HepG2 (cell line): ENCODE measurements around the gene GPC6. TPM values are rescaled to one million over a fixed set of nuclear protein-coding genes. Genes with fewer than 3 reads are reported as not detected.

Experiments used
- HHEX ChIP-seq: IDR thresholded peaks from 2 replicates; pipeline ENCODE4 v1.6.1; 2016; ENCODE audit warnings: control low read depth
- HMG20A ChIP-seq: IDR thresholded peaks from 2 replicates; pipeline ENCODE4 v1.6.1; 2016; ENCODE audit warnings: borderline replicate concordance
- KAT2B ChIP-seq: fragments of 150-350 bp; IDR thresholded peaks from 2 replicates; pipeline ENCODE4 v1.6.1; 2014; ENCODE audit warnings: low read depth, low read length, borderline replicate concordance
- KDM2A ChIP-seq: sonication (generic); formaldehyde crosslinking; IDR thresholded peaks from 2 replicates; pipeline ENCODE4 v1.4.0; 2020; ENCODE audit warnings: low read depth, missing genetic modification reagents, borderline replicate concordance
- MAF1 ChIP-seq: sonication (generic); formaldehyde crosslinking; IDR thresholded peaks from 2 replicates; pipeline ENCODE4 v1.5.0; 2020; ENCODE audit warnings: missing genetic modification reagents, borderline replicate concordance
- MBD4 ChIP-seq: IDR thresholded peaks from 2 replicates; pipeline ENCODE4 v1.6.1; 2012; ENCODE audit warnings: low read length, inconsistent platforms, borderline replicate concordance
- NFRKB ChIP-seq: fragments of 450-650 bp; IDR thresholded peaks from 2 replicates; pipeline ENCODE4 v1.6.1; 2017
- NKX3-1 ChIP-seq: sonication (generic); formaldehyde crosslinking; IDR thresholded peaks from 2 replicates; pipeline ENCODE4 v1.5.0; 2020; ENCODE audit warnings: missing genetic modification reagents
- PITX1 ChIP-seq: sonication (generic); formaldehyde crosslinking; IDR thresholded peaks from 2 replicates; pipeline ENCODE4 v1.5.1; 2020; ENCODE audit warnings: mild to moderate bottlenecking, missing genetic modification reagents
- RCOR2 ChIP-seq: IDR thresholded peaks from 2 replicates; pipeline ENCODE4 v1.6.1; 2016; ENCODE audit warnings: missing biosample characterization, missing genetic modification reagents
- ZBTB1 ChIP-seq: sonication (generic); formaldehyde crosslinking; IDR thresholded peaks from 2 replicates; pipeline ENCODE4 v1.4.0; 2020; ENCODE audit warnings: missing genetic modification reagents, borderline replicate concordance
- ZKSCAN8 ChIP-seq: IDR thresholded peaks from 2 replicates; pipeline ENCODE4 v1.6.1; 2016; ENCODE audit warnings: borderline replicate concordance, missing genetic modification reagents, missing compliant biosample characterization
- polyA plus RNA-seq, 8 experiments: library from polyadenylated mRNA; depleted of rRNA in 3 of 8; stranded (reverse) in 7 of 8; unstranded in 1 of 8; fragments of >200 nt; fragmentation: Illumina TruSeq in 4 of 8; extraction: Trizol in 4 of 8; gene quantifications; 2 replicates each; pipeline versions ENCODE4 v1.2.1 to v1.2.3, GENCODE V29; 2011 to 2016; ENCODE audit warnings: low read depth in 4 of 8, missing spikeins in 1 of 8, mixed read lengths in 1 of 8; ENCODE audit not compliant: insufficient read depth in 1 of 8
- total RNA-seq, 5 experiments: library from RNA; depleted of rRNA; stranded (reverse); fragments of >200 nt; fragmentation: Illumina TruSeq; extraction: Trizol; gene quantifications; 2 replicates each; pipeline ENCODE4 v1.2.3, GENCODE V29; 2016; ENCODE audit warnings: low read depth in 1 of 5
- TF ChIP-seq, protein P1 (sequence below): IDR thresholded peaks from 2 replicates; pipeline ENCODE4 v1.4.0; 2020; ENCODE audit warnings: mild to moderate bottlenecking, missing genetic modification reagents
- TF ChIP-seq, protein P2 (sequence below): IDR thresholded peaks from 2 replicates; pipeline ENCODE4 v1.6.1; 2016; ENCODE audit warnings: low read depth, control low read depth
- TF ChIP-seq, protein P3 (sequence below): sonication (generic); formaldehyde crosslinking; IDR thresholded peaks from 2 replicates; pipeline ENCODE4 v1.5.0; 2020; ENCODE audit warnings: mild to moderate bottlenecking, missing genetic modification reagents
- TF ChIP-seq, protein P4 (sequence below): sonication (generic); formaldehyde crosslinking; IDR thresholded peaks from 2 replicates; pipeline ENCODE4 v1.4.0; 2020; ENCODE audit warnings: mild to moderate bottlenecking, missing genetic modification reagents, borderline replicate concordance
- TF ChIP-seq, protein P5 (sequence below), 2 experiments: IDR thresholded peaks; 2 replicates each; pipeline ENCODE4 v1.6.1; 2011 to 2012; ENCODE audit warnings: low read length in 2 of 2, borderline replicate concordance in 1 of 2, low read depth in 1 of 2, mild to moderate bottlenecking in 1 of 2, moderate library complexity in 1 of 2

The GPC6 gene
- total and polyA plus RNA-seq, 2 of the 13 experiments (the other 11 are each of a cell fraction or from before 2014, with no cell fraction given): 24.5 to 33.9 TPM

DNA sequence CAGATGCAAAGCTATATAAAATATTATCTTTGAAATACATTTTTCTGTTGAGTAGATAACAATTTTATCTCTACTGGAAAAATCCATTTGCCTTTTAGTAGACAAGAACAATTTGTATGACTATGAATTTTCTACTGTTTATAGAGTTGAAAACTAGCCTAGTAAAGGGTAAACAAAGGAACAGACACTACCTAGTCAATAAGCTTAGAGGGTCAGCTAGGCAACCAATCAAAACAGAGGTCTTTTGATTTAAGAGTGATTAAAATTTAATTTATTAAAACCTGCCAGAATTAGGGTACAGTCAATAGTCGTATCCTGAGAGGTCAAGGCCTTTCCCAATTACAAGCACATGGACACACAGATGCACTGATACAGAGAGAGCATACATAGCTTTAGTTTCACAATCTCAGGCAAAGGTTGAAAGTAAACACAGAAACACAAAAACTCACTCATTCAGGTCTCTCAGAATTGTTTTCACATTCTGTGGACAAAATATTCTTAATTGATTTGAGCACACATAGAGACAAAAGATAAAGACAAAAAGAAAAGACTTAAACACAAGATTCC is 24.5 kb upstream of the GPC6 start (continued):
- TF ChIP-seq, protein P1, sequence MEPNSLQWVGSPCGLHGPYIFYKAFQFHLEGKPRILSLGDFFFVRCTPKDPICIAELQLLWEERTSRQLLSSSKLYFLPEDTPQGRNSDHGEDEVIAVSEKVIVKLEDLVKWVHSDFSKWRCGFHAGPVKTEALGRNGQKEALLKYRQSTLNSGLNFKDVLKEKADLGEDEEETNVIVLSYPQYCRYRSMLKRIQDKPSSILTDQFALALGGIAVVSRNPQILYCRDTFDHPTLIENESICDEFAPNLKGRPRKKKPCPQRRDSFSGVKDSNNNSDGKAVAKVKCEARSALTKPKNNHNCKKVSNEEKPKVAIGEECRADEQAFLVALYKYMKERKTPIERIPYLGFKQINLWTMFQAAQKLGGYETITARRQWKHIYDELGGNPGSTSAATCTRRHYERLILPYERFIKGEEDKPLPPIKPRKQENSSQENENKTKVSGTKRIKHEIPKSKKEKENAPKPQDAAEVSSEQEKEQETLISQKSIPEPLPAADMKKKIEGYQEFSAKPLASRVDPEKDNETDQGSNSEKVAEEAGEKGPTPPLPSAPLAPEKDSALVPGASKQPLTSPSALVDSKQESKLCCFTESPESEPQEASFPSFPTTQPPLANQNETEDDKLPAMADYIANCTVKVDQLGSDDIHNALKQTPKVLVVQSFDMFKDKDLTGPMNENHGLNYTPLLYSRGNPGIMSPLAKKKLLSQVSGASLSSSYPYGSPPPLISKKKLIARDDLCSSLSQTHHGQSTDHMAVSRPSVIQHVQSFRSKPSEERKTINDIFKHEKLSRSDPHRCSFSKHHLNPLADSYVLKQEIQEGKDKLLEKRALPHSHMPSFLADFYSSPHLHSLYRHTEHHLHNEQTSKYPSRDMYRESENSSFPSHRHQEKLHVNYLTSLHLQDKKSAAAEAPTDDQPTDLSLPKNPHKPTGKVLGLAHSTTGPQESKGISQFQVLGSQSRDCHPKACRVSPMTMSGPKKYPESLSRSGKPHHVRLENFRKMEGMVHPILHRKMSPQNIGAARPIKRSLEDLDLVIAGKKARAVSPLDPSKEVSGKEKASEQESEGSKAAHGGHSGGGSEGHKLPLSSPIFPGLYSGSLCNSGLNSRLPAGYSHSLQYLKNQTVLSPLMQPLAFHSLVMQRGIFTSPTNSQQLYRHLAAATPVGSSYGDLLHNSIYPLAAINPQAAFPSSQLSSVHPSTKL (CRISPR knock-in tag): peak; percentile 97
- TF ChIP-seq, protein P2, sequence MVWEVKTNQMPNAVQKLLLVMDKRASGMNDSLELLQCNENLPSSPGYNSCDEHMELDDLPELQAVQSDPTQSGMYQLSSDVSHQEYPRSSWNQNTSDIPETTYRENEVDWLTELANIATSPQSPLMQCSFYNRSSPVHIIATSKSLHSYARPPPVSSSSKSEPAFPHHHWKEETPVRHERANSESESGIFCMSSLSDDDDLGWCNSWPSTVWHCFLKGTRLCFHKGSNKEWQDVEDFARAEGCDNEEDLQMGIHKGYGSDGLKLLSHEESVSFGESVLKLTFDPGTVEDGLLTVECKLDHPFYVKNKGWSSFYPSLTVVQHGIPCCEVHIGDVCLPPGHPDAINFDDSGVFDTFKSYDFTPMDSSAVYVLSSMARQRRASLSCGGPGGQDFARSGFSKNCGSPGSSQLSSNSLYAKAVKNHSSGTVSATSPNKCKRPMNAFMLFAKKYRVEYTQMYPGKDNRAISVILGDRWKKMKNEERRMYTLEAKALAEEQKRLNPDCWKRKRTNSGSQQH (CRISPR knock-in tag): no peak
- TF ChIP-seq HHEX: peak; percentile 82
- peak; percentile 45; the same call in 1 of the 2 replicates for TF ChIP-seq PITX1 (CRISPR knock-in tag)
- TF ChIP-seq KAT2B: no peak
- TF ChIP-seq, protein P3, sequence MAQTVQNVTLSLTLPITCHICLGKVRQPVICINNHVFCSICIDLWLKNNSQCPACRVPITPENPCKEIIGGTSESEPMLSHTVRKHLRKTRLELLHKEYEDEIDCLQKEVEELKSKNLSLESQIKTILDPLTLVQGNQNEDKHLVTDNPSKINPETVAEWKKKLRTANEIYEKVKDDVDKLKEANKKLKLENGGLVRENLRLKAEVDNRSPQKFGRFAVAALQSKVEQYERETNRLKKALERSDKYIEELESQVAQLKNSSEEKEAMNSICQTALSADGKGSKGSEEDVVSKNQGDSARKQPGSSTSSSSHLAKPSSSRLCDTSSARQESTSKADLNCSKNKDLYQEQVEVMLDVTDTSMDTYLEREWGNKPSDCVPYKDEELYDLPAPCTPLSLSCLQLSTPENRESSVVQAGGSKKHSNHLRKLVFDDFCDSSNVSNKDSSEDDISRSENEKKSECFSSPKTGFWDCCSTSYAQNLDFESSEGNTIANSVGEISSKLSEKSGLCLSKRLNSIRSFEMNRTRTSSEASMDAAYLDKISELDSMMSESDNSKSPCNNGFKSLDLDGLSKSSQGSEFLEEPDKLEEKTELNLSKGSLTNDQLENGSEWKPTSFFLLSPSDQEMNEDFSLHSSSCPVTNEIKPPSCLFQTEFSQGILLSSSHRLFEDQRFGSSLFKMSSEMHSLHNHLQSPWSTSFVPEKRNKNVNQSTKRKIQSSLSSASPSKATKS (CRISPR knock-in tag): no peak
- TF ChIP-seq, protein P4, sequence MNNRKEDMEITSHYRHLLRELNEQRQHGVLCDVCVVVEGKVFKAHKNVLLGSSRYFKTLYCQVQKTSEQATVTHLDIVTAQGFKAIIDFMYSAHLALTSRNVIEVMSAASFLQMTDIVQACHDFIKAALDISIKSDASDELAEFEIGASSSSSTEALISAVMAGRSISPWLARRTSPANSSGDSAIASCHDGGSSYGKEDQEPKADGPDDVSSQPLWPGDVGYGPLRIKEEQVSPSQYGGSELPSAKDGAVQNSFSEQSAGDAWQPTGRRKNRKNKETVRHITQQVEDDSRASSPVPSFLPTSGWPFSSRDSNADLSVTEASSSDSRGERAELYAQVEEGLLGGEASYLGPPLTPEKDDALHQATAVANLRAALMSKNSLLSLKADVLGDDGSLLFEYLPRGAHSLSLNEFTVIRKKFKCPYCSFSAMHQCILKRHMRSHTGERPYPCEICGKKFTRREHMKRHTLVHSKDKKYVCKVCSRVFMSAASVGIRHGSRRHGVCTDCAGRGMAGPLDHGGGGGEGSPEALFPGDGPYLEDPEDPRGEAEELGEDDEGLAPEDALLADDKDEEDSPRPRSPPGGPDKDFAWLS (CRISPR knock-in tag): no peak
- TF ChIP-seq HMG20A (CRISPR knock-in tag): peak; percentile 94
- TF ChIP-seq ZBTB1 (CRISPR knock-in tag): no peak
- peak; percentile 58; the same call in 1 of the 2 replicates for TF ChIP-seq MBD4
- TF ChIP-seq MAF1 (CRISPR knock-in tag): no peak
- TF ChIP-seq KDM2A (CRISPR knock-in tag): no peak
- TF ChIP-seq NFRKB: no peak
- TF ChIP-seq ZKSCAN8: no peak
- peak; percentile 63; the same call in 1 of the 2 replicates for TF ChIP-seq NKX3-1 (CRISPR knock-in tag)
- peak; percentile 74 for TF ChIP-seq RCOR2 (CRISPR knock-in tag)
- TF ChIP-seq, protein P5, sequence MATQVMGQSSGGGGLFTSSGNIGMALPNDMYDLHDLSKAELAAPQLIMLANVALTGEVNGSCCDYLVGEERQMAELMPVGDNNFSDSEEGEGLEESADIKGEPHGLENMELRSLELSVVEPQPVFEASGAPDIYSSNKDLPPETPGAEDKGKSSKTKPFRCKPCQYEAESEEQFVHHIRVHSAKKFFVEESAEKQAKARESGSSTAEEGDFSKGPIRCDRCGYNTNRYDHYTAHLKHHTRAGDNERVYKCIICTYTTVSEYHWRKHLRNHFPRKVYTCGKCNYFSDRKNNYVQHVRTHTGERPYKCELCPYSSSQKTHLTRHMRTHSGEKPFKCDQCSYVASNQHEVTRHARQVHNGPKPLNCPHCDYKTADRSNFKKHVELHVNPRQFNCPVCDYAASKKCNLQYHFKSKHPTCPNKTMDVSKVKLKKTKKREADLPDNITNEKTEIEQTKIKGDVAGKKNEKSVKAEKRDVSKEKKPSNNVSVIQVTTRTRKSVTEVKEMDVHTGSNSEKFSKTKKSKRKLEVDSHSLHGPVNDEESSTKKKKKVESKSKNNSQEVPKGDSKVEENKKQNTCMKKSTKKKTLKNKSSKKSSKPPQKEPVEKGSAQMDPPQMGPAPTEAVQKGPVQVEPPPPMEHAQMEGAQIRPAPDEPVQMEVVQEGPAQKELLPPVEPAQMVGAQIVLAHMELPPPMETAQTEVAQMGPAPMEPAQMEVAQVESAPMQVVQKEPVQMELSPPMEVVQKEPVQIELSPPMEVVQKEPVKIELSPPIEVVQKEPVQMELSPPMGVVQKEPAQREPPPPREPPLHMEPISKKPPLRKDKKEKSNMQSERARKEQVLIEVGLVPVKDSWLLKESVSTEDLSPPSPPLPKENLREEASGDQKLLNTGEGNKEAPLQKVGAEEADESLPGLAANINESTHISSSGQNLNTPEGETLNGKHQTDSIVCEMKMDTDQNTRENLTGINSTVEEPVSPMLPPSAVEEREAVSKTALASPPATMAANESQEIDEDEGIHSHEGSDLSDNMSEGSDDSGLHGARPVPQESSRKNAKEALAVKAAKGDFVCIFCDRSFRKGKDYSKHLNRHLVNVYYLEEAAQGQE (IDR thresholded peaks at IDR 0.05; ENCODE audit: borderline replicate concordance in 1 of 2, low read depth in 1 of 2, low read length in 2 of 2): 0 out of 4 replicates have a peak, but pooled peaks of 1 of the 2 experiments have one; percentile 28
